Measurements from ENCODE around the gene CLEC3B. TPM values are rescaled to one million over a fixed set of nuclear protein-coding genes. Genes with fewer than 3 reads are reported as not detected.
A peak's percentile ranks its signal among the peaks of the same experiment; 100 is the strongest.

Gene CLEC3B
- total and polyA plus RNA-seq, 12 donors: 34.8 to 355 (median 59.4) TPM

- intact Hi-C loops (cut with DNase I): no loop called here
- Histone ChIP-seq H3K4me1 (peaks cover 8 to 72% (median 34%) of the 10 kb centered on the region in 9 donors), H3K36me3 (peaks cover 0 to 18% (median 0%) of the 10 kb centered on the region in 9 donors), H3K27ac (peak overlapping the region in 3 of 10 donors; percentile 3 to 58 (median 17)), H3K9me3 (no peaks in the 10 kb centered on the region), H3K27me3 (no peaks in the 10 kb centered on the region), H3K4me3 (no peak overlapping the region)
- ATAC-seq (no peak), DNase-seq (no peak)
- 63% methylated on average over 2 of the region's 2 CpGs for WGBS, 2 donors
- TF ChIP-seq, protein P1, sequence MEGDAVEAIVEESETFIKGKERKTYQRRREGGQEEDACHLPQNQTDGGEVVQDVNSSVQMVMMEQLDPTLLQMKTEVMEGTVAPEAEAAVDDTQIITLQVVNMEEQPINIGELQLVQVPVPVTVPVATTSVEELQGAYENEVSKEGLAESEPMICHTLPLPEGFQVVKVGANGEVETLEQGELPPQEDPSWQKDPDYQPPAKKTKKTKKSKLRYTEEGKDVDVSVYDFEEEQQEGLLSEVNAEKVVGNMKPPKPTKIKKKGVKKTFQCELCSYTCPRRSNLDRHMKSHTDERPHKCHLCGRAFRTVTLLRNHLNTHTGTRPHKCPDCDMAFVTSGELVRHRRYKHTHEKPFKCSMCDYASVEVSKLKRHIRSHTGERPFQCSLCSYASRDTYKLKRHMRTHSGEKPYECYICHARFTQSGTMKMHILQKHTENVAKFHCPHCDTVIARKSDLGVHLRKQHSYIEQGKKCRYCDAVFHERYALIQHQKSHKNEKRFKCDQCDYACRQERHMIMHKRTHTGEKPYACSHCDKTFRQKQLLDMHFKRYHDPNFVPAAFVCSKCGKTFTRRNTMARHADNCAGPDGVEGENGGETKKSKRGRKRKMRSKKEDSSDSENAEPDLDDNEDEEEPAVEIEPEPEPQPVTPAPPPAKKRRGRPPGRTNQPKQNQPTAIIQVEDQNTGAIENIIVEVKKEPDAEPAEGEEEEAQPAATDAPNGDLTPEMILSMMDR (IDR thresholded peaks at IDR 0.05): no peak
Observed at GRCh38 chr3:45016916-45017315, 9.2 kb upstream of the CLEC3B start.

- TF ChIP-seq, protein P1 (IDR thresholded peaks at IDR 0.05): no peak
- intact Hi-C loops (cut with DNase I): no loop called here
- peak in 1 of 8 donors; percentile 5 for ATAC-seq
- Histone ChIP-seq H3K4me1 (peaks cover 2 to 70% (median 26%) of the 10 kb centered on the region in 9 donors), H3K9me3 (no peaks in the 10 kb centered on the region), H3K4me3 (no peak overlapping the region), H3K36me3 (peaks cover 0 to 14% (median 0%) of the 10 kb centered on the region in 9 donors), H3K27ac (peak overlapping the region in 5 of 10 donors; percentile 16 to 58 (median 45)), H3K27me3 (no peaks in the 10 kb centered on the region)
- DNase-seq: no peak
- 45 to 62% methylated on average over 5 of the region's 5 CpGs for whole genome bisulfite sequencing, 2 donors
Observed at GRCh38 chr3:45017821-45018220, 8.3 kb upstream of the CLEC3B start.

DNA sequence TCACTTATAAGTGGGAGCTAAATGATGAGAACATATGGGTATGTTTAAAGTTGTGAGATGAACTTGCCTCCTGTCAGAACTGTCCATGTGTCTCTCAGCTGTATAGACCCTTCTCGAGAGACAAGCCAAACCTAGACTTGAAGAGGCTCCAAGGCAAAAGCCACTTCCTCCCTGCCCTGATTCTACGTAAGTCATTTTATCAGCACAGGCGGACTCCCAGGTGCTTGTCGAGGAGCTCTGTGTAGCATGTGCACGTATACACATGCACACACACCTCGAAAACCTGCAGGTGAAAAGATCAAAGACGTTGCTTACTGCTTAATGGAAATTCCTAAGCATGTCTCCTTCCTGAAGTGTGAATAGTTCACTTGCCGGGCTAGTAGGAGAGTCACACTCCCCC lies 5.6 kb upstream of the CLEC3B start:
- intact Hi-C loops (cut with DNase I): loop anchor here in 1 of 10 donors (5.0 kb wide), 1 partner anchor 43 kb away; the partner anchor contains the start of genes EXOSC7 and ZDHHC3
- TF ChIP-seq, protein P1 (IDR thresholded peaks at IDR 0.05): no peak
- Histone ChIP-seq H3K36me3 (no peaks in the 10 kb centered on the region), H3K4me3 (no peak overlapping the region), H3K27me3 (no peaks in the 10 kb centered on the region), H3K9me3 (no peaks in the 10 kb centered on the region), H3K4me1 (peaks cover 7 to 75% (median 33%) of the 10 kb centered on the region in 9 donors), H3K27ac (peak overlapping the region in 4 of 10 donors; percentile 70 to 76 (median 73))
- ATAC-seq: no peak
- 83 to 85% methylated on average over 8 of the region's 8 CpGs for WGBS, 2 donors
- no peak for DNase-seq

DNA sequence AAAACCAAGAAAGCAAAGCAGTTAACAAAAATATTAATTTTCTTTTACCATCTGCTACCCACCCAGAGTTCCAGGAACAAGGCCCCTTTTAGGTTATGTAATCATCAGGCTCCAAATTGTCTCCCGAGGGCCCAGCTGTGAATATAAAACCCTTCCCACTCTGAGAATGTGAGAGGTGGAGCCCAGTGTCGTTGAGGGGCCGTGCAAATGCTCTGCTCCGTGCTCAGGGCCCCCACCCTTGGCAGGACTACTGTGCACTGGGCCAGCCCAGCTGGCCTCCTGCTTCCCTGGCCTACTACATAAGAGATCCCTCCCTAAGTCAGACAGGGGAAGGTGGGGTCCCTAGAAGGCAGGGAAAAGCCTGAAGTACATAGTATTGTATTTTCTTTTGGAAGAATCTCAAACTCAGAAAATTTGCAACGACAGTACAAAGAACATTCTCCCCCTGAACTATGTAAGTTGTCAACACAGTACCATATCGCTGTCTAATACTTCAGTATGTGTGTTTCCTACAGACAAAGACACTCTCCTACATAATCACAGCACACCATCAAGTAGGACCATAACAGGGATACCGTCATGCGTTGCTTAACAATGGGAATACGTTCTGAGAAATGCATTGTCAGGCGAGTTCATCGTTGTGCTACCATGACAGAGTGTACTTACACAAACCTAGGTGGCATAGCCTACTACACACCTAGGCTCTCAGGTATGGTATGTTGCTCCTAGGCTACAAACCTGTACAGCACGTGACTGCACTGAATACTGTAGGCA lies 4.4 kb upstream of the CLEC3B start:
- no peaks in the 10 kb centered on the region for H3K36me3 ChIP-seq
- H3K9me3 ChIP-seq: no peaks in the 10 kb centered on the region
- H3K4me3 ChIP-seq: no peak overlapping the region
- peak; percentile 68 to 73 for DNase-seq
- H3K4me1 ChIP-seq: peaks cover 11 to 82% (median 41%) of the 10 kb centered on the region in 9 donors
- TF ChIP-seq, protein P1 (IDR thresholded peaks at IDR 0.05): no peak
- WGBS, 2 donors: 59 to 65% methylated on average over 12 of the region's 12 CpGs
- intact Hi-C loops (cut with DNase I): loop anchor here in 1 of 10 donors (5.0 kb wide), 1 partner anchor 44 kb away; the partner anchor contains the start of genes EXOSC7 and ZDHHC3
- peak; percentile 71 to 89 (median 82) for ATAC-seq
- peak overlapping the region in 8 of 10 donors; percentile 40 to 76 (median 68) for H3K27ac ChIP-seq
- no peaks in the 10 kb centered on the region for H3K27me3 ChIP-seq

All from heart right ventricle (tissue), 16 donors.